ENCODE measurements around the gene LTA4H.

The LTA4H gene

DNA sequence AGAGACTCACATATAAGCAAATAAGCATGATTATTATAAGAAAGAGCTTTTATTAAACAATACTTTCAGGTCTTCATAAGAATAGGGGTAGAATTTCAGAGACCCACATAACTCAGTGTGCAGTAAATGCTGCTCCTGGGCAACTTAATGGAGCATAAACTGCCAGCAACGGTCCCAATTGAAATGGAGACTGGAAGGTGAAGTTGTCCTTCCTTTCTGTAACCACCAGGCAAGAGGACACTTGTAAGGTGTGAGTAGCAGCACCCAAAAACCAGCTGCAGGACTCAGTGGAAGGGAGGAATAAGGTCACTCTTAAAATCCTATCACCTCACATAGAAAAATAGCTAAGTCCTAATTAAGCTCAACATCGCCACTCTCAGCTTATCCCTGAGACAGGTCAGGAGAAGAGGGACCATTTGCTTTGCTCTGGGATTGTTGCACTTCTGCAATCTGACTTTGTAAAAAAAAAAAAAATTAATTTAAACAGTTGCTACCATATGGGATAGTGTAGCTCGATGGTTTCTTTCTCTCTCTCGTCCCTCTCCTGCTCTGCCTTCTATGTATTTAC lies 22.7 kb upstream of the LTA4H start:
- DNase-seq (ENCODE audit: low read depth, low spot score), result no peak

DNA sequence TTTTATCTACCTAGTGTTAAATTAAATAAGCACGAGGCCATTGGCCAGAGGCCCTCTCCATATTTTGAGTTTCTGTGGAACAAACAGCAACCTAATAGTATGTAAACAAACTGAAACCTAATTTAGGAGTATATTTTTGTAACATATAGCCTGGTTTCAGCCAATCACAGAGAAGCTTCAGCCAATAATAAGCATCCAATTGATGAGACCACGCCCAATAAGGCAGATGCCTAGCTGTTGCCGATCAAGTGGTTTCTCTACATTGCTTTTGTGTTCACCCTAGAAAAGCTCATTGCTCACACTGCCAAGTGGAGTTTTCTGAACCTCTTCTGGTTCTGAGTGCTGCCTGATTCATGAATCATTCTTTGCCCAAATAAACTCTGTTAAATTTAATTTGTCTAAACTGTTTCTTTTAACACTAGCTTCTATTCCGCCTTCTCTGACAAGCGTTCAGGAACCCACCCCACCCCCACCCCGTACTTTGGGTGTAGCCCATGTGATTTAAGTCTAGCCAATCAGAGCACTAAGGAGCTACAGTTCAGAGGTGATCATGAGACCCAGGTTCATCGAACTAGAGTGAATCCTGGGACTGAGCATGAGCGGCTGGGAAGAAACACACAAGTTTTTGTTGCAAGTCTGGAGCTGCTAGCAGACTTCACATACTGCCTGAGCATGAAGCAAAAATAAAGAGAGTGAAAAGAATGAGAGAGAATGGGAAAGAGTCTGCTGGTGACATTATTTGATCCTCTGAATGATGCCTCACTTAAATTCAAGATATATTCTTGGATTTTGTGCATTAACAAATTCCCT lies 21.5 kb upstream of the LTA4H start:
- DNase-seq (ENCODE audit: low read depth, low spot score), result no peak

DNA sequence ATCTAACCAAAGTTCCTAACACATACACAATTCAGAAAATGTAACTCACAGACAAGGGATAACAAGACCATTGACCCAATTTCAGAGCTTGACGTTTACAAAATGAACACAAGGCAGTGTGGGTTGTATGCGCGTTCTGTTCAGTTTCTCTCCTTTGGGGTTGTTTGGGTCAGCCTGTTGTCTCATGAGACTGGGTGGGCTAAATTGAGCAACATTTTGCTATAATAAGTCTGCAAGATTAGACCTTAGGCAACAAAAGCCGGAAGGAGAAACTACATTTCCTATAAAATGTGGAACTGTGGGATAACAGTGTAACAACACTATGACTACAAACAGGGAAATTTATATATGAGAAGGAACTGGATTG lies 18.8 kb upstream of the LTA4H start:
- DNase-seq (ENCODE audit: low read depth, low spot score), result no peak

DNA sequence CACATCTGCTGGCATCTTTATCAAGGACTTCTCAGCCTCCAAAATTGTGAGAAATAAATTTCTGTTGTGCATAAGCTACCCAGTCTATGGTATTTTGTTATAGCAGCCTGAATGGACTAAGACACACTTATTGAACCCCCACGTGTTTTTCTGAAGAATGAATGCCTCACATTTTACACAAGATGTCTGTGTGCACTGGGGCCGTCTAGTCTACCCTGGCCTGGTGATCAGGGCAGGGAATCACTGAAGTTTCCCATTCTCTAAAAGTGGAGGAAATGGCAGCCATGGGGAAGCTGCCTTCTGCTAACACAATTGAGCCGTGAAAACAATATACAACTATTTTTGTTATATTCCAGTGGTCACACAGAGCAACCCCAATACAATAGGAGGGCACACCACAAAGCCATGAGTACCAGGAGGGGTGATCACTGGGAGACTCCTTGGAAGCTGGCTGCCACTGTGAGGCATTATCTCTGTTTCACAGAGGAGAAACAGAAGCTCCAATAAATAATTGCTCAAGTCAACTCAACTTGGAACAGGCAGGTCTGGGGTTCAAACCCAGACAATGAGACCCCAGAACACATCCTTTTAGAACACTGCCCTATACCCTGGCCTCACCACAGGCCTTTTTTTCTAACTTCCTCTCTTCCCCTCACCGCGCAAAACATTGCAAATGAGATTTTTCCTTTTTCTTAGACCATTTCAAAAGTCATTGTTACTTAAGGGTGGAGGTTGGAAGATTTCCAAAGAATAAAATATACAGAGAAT lies 18.3 kb upstream of the LTA4H start:
- DNase-seq (ENCODE audit: low read depth, low spot score), result no peak

DNA sequence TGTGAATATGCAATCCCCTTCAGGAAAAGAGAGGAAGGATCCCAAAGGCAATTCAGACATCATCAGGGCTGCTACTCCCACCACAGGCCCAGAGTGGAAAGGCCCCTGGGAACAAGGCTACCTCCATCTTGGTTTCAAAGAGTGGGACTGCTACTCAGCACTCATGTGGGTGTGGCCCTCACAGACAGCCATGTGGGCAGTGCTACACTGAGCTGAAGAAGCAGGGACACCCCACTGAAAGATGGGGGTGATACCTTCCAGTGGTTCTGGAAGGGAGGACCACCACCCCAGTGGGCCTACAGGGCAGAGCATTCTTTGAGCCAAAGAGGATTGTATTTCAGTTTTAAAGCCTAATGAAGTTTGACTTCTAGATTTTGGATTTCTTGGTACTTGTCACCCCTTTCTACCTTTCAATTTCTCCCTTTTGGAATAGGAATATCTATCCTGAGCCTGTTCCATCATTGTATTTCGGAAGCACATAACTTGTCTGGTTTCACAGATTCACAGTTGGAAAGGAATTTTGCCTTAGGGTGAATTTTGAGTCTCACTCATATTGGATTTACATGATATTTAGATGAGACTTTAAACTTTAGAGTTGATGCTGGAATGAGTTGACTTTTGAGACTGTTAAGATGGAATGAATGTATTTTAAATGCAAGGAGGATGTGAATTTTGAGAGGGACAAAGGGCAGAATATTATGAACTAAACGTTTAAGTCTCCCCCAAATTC lies 16.5 kb upstream of the LTA4H start:
- DNase-seq (ENCODE audit: low read depth, low spot score), result no peak

DNA sequence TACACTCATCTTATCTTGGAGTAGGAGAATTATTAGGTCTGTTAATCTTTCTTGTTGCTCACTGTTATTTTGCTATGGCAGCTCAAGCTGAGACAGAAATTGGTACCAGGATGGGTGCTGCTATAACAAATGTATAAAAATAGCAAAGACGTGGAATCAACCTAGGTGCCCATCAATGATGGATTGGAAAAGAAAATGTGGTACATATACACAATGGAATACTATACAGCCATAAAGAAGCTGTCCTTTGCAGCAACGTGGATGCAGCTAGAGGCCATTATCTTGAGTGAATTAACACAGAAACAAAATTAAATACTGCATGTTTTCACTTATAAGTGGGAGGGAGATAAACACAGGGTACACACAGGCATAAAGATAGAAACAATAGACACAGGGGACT lies 14.8 kb upstream of the LTA4H start:
- DNase-seq (ENCODE audit: low read depth, low spot score), result no peak

DNA sequence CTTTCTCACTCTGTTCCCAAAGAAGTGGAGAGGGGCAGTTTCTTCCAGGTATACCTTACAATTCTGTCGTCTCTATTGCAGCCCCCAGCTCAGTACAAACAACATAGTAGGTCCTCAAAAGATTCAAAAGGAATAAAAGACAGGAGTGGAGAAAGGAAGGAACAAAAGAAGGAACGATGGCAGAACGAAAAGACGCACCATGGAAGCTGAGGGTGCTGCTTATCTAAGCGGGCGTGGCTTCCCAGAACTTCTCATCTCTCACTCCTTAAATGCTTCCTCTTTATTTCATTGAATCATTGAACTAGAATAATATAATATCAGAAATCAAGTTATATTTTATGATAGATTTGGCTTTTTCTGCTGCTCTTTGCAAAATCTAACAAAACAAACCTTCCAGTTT lies 13.7 kb upstream of the LTA4H start:
- no peak for DNase-seq (ENCODE audit: low read depth, low spot score)

DNA sequence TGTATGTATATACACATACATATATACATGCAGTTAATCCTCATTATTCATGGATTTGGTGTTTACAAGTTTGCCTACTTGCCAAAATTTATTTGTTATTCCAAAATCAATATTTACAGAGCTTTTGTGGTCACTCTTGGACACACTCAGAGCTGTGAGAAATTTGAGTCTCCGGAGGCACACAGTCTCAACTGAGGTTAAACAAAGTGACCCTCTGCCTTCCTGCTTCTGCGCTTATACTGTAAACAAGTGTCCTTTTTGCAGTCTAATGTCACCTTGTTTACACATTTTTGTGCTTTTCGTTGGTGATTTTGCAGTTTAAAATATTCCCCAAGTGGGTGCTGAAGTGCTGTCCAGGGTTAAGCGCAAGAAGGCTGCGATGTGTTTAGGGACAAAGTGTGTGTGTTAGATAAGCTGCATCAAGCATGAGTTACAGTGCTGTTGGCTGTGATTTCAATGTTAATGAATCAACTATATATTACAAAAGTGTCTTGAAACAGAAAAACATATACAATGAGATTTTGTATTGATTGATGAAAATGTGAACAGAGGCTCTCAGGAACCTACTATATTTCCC lies 13.1 kb upstream of the LTA4H start:
- DNase-seq (ENCODE audit: low read depth, low spot score), result no peak

DNA sequence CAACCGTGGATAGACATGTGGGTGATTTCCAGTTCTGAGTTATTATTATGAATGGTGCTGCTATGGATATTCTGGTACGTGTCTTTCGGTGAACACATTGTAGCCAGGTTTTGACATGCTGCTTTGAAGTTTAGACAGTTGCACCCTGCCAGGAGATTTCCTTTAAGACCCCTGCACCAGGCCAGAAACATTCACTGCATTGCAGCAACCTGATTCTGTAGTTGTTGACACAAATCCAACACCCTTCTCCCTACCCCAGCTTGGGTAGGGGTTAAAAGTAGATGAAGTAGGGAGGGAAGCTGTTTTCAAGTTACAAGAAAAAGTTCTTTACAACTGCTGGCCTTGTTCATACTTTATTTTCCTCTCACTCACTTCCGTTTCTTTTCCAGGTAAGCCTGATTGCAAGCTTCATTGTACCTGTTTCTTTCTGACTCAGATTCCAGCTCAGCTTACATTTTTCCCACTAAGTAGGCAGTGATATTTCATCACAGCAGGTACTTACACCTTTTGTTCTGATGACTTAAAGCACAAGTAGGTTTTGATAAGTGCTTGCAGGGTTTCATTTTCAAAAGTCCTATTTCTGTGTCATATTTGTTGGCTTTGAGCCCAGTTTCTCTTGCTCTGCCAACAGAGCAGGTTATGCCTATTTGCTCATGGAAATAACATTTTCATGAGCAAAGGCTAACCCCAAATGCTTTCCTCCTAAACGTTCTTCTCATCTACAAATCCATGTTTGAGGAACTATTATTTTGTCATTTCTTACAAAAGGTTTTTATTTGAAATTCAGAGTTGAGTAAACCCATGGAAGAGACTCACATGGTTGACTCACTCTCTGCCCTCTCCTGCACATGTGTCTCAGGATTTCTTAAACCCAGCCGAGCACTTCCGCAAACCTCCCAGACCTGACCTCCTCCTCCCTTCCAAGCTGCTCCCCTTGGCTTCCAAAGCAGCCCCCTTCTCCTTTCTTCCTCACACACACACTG lies 12.1 kb upstream of the LTA4H start:
- no peak for DNase-seq (ENCODE audit: low read depth, low spot score)

DNA sequence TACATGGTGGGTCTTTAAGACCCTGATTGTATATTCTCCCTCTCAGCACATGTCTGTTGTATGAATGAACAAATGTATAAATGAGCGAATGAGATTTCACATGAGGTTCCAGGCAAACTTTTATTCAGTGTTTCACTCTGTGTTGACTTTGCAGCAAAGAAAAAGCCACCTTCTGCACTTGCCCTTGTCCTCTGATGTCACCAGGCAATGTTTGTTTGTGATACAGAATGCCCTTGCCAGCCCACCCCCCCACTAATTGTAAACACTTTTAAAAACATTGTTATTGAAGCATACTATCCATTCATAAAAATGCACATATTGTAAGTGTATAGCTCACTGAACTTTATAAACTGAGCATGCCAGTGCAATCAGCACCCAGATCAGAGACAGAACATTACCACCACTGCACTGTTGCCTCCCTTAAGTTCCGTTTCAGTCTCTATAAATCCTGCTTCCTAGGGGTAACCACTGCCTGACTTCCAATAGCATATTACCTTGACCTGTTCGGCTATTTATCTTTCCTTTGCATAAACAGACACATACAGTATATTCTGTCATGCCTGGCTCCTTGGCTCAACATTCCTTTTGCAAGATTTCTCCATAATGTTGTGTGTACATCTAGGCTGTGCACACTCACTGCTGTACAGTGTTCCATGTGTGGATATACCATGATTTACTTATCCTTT lies 11.3 kb upstream of the LTA4H start:
- no peak for DNase-seq (ENCODE audit: low read depth, low spot score)

DNA sequence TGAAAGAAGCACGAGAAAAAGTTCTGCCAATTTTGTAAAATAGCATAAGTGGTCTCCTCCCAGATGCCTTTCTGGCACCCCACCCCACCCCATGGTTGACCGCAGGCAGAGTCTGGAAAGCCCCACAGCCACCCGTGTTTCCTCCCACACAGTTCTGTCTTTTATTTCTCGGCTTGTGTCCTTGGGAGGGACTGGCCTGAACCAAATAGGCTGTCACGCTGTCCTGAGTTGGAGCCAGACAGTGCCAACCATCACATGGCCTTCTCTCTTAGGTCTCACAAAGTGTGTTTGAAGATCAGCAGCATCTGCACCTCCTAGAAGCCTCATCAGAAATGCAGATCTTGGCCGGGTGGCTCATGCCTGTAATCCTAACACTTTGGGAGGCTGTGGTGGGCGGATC lies 10.2 kb upstream of the LTA4H start:
- no peak for DNase-seq (ENCODE audit: low read depth, low spot score)

DNA sequence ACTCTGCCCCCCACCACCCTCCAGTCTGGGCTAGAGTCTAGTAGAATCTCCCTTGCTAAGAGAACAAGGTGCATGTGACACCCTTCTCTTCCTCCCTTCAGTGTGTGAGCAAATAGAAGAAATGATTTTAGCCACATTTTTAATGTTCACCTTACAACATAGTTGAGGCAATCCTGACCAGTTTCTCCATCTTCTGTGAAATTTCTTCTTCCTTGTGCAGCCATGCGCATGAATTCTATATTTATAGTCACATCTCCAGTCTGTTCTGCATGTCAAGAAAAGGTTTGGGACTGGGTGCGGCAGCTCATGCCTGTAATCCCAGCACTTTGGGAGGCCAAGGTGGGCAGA lies 9.5 kb upstream of the LTA4H start:
- DNase-seq (ENCODE audit: low read depth, low spot score), result no peak

DNA sequence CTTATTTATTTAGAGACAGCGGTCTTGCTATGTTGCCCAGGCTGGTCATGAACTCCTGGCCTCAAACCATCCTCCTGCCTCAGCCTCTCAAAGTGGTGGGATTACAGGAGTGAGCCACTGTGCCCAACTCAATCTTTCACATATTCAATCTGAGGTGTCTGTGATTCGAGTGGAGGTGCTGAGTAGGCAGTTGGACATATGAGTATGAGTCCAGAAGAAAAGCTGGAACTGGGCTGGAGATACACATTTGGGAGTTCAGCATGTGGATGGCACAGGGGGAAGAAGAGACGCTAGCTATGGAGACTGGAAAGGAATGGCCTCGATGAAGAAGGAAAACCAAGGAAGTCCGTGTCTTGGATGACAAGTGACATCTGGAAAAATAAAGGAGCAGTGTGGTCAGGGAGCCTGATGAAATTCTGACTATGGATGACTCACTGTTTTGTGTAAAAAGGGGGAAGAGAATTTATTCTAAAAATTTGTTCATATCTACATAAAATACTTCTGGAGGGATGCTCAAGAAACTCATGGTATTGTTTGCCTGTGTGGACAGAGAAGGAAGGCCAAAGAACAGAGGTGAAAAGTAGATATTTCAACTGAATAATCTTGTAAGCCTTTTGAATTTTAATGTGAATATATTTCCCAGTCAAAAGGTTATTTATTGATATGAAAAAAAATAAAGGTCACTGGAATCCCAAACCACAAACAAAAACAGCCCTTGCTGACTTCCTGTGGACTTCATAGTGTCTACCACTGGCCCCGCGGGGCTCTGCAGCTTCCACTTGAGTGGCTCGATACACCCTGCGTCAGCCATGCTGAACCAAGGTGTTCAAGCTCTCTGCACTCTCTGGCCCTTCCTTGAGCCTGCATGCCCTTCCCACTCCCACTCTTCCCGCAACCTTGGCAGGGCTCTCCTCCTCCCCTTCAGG lies 8.9 kb upstream of the LTA4H start:
- DNase-seq (ENCODE audit: low read depth, low spot score), result no peak

DNA sequence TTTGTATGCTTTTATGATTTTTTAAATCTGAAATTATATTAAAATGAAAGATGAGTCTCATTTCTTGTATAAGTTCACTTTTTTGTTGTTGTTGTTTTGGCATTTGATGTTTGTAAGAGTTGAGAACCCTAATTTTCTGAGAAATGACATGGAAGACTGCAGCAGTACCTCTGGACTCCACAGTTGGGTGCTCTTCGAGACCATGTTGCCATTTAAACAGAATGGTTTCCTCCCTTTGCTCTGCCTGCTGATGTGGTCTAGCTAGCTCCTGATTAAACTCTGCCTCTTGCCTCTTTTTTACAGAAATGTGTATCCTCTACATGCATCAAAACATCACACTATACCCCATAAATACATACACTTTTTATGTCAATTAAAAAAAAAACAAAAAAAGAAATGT lies 5.8 kb upstream of the LTA4H start:
- no peak for DNase-seq (ENCODE audit: low read depth, low spot score)

DNA sequence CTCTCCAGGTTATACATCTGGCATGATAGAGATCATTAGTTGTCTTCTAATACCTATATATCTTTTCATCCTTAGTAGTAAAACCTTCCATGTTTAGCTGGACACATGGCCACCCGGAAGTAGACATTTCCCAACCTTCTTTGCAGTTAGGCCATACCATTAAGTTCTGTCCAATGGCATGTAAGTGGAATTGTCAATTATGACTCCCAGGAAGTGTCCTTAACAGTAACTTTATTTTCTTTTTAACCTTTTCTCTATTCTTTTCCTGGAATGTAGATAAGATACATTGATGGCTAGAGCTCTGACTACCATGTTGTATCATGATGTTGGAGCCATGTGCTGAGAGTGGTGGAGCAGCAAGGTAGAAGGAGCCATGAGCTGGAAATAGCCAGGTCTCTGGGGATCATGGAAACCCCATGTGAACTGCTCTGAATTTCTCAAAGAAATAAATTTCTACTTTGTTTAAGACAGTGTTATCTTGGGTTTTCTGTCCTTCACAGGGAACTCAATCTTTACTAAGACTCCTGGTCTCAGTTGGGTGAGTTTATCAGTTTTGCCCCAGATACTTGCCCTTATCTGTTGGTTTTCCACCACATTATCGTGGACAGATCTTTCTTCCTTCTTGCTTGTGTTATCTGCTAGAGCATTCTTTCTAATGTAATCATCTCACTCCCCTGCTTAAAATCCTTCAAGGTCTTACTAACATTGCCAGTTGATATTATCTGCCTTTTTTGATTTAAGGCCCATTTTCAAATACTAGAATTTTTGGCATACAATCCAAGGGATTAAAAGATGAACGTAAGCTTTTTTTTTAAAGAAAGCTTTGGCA lies 5.1 kb upstream of the LTA4H start:
- no peak for DNase-seq (ENCODE audit: low read depth, low spot score)

DNA sequence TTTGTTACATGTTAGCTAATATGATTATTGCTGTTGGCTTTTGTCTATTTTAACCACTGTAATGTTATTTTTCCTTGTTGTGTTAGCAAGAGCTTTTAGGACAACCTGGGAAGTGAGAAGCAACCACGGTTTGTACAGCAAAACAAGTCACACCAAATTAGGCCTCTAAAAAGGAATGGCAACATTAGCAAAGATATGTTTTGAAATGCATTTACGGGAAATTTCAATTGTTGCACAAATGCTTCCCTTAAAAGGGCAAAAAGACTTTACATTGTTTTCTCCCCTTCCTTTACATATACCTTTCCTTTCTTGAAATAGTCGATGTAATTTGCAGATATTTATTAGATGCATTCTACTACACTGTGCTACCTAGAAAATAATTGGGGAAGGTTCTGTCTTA lies 4.1 kb upstream of the LTA4H start:
- DNase-seq (ENCODE audit: low read depth, low spot score), result no peak

DNA sequence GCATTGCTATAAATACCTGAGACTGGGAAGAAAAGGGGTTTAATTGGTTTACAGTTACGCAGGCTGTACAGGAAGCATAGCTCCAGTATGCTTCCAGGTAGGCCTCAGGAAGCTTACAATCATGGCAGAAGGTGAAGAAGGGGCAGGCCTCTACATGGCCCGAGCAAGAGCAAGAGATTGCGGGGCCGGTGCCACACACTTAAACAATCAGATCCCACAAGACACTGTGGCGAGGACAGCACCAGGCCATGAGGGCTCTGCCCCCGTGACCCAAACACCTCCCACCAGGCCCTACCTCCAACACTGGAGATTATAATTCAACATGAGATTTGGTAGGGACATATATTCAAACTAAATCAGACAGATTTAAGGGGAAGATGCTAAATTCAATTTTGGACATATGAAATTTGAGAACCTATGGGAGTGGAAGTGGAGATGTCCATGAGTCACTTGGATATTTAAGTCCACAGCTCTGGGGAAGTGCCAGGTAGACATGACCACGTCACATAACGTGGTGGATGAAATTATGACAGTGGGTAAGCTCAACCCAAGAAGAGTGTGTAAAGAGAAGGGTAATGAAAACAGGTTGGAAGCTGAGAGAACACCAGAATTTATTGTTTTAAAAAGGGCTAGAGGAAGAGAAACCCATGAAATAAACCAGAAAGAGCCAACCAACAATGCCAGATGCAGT lies 1.5 kb upstream of the LTA4H start:
- DNase-seq (ENCODE audit: low read depth, low spot score), result no peak

Measured in activated CD4-positive, CD25-positive, alpha-beta regulatory T cell treated with anti-CD3 and anti-CD28 coated beads, Interleukin-2, amount 50 U/mL, for 16 hours (primary cell).